ENCODE data around the gene FOXP1.

FOXP1 gene

DNA sequence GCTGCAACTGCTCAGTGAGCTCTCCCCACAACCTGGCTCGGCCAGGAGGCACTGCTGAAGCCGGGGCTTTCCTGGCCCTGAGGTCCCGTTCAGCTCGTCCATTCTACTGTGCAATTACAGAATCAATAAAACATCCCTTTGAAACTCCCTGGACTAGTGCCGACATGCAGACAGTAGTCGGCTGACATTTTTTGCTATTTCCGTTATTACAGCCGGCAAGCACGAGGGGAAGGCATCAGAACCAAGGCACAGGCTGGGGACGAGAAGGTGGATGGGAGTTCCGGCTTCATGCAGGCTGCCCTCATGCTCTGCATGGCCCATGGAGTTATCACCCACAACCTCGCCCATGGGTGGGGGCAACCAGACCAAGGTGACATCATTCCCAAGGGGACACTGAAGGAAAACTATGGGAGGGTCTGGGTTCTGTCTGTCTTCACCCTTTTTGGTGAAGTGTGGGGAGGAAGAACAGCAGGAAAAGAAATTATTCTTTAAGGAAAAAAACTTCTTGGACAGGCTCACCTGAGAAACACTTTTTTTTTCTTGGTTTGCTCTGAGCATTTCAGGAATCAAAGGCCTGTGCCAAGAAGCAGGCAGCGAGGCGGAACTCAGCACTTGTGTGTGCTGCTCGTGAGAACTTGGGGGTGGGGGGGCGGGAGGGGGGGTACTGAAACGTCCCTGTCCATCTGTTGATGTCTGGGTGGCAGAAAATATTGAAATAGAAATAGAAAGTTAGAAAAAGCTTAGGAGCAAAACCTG lies 154.5 kb downstream of the FOXP1 start:
- peak; percentile 34 for DNase-seq (ENCODE audit: low spot score)

DNA sequence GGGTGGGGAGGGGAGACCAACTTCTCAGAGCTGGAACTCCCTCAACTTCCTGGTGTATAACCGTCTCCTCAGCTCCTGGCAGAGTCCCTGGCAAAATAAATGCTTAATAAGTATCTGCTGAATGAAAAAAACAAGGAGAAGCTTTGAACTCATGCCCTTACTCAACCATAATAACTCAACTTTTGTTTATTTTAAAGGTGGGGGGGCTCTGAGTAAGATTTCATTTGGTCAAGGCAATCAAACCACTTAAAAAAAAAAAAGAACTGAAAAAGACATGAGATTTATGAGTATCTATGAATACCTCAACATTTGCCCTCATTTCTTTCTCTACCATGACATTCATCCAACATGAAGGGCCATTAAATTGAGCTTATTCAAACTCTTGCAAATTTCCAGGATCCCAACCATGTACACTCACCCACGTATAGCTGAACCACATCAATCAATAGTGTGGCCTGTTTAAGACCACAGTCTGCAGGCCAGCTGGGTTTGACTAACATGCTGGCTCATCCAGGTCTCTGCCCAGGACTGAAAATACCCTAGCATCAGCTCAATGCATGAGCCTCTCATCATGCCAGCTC lies 157.9 kb downstream of the FOXP1 start:
- peak; percentile 30 for DNase-seq (ENCODE audit: low spot score)

DNA sequence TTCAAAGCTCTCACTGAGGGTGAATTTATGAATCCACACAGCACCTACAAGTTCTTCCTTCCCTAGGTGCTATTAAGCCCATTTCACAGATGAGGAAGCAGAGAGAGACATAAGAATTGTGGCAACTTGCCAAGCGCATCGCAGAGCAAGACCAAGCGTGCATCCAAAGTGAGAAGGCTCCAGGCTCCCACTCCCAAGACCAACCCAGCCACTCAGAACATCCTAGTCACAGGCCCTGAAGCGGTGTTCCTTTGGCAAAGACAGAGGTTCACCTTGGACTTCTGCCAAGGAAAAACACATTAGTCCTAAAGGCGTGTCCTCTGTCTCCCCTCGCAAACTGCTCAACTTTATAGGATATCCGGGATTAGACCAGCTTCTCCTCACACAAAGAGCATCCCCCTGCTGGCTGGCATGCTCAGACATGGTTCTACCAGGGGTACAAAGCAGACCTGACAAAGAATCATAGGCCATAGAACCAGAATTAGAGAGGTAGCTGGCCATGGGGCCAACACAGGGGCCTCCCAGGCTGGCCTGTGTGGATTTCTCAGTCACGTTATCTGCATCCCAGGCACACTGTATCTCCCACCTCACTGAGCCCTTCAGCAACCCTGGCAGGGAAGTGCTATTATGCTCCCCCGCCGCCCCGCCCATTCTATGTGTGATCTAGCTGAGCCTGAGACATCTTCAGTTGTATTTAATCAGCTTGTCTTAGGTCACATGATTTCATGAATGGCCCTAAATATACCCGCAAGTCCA lies 160.2 kb downstream of the FOXP1 start:
- DNase-seq (ENCODE audit: low spot score) = no peak

DNA sequence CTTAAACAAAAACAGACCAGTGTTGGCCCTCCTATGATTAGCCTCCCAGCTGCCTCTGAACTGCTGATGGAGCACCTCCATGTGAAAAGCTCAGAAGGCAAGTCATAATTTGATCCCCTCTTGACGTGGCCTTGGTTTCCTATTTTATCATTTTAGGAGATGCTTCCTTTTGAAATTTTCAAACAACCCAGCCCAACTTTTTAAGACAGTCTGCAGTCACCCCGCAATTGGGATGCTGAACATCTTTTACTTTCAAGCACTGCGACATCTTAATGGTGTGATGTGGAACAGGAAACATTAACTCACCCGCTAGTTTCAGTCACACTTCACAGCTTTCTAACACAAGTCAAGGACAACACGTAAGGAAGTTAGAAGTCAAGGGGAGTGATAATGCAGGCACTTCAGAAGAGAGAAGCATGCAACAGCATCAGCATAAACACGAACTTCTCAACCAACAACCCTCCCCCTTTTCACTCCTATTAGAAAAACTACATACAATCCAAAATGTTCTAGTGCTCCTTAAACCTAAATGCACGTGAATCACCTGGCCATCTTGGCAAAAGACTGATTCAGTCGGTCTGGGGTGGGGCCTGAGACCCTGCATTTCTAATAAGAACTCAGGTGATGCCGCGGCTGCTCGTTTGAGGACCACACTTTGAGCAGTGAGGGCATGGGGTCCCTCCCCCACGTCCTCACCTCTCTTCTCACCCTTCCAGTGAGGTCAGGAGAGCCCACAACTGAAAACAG lies 161.5 kb downstream of the FOXP1 start:
- DNase-seq (ENCODE audit: low spot score) = no peak

DNA sequence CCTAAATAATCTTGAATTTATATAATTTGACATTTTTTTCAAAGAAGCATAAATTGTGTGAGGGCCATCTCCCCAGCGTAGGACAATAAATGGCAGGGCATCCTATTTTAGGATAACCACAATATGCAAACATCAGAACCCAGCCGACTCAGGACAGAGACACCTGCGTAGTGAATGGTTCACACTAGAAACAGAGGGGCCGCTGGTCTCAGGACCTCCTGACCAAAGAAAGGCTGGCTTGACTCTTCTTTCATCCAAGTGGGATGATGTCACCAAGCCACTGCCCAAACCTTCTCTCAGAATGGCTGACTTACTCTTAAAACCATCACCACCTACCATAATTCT lies 162.1 kb downstream of the FOXP1 start:
- DNase-seq (ENCODE audit: low spot score) = no peak

DNA sequence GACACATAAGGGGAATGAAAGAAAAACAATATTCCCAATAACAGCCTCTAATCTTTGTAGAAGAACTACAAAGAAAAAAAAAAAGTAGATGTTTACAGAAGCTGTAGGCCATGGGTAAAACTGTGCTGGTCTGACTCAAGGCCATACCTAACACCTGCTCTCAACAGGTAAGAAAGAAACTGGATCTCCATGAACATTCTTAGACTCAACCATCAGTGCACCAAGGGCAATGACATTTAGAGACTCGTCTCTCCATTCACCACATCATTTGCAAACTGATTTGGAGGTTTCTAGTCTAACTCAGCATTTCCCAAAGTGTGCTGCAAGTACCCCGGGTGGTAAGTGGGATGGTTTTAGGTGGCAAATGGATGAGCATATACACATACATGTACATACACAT lies 164.2 kb downstream of the FOXP1 start:
- no peak for DNase-seq (ENCODE audit: low spot score)

DNA sequence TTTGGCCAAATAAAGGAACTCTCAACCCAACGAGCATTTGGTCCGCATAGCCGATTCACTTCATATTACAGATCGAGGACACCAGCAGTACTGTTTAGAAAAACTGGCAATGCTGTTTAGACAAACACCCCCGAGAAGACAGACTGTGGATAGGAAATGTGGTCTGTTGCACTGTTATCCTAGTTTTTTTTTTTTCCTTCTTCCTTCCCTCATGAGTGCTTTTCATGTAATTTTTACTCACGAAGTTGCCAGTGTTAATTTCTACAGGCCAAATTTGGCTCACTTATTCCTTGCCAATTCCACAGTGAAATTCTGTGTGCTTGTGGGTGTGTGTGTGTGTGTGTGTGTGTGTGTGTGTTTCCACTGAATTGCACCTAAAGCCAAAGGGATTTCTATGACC lies 165.7 kb downstream of the FOXP1 start:
- DNase-seq (ENCODE audit: low spot score) = no peak

DNA sequence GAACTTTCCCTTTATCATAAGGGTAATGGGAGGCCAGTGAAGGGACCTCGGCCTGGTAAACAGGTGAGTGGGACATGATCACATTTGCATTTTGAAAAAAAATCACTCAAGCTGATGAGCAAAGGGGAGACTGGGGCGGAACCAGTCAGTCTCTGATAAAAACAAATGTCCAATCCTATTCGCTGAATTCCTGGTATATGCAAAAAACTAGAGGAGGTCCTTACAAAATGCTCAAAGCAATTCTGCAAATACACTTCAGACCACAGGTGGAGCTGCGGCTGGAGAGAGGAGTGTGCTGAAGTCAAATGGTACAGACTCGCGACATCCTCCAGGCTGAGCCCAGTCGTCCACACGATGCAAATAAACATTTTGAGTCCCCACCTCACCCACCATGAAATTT lies 166.7 kb downstream of the FOXP1 start:
- no peak for DNase-seq (ENCODE audit: low spot score)

DNA sequence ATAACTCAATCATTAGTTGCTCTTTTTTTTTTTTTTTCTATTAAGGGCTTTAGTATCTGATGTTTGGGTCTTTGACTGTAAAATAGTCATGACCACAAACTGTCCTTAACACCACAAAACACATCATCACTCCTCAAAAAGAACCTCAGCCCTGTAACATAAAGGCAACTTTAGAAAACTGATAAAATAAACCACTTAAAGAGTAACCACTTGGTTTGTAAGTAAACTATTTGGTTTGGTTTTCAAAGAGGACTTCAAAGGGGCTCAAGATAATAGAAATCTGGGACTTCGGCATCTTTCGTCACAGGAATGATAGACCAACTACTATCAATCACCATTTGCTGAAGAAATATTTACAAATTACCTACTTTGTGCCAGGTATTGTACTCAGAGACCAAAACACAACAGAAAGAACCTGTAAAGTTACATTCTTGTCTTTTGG lies 167.8 kb downstream of the FOXP1 start:
- DNase-seq (ENCODE audit: low spot score) = no peak

DNA sequence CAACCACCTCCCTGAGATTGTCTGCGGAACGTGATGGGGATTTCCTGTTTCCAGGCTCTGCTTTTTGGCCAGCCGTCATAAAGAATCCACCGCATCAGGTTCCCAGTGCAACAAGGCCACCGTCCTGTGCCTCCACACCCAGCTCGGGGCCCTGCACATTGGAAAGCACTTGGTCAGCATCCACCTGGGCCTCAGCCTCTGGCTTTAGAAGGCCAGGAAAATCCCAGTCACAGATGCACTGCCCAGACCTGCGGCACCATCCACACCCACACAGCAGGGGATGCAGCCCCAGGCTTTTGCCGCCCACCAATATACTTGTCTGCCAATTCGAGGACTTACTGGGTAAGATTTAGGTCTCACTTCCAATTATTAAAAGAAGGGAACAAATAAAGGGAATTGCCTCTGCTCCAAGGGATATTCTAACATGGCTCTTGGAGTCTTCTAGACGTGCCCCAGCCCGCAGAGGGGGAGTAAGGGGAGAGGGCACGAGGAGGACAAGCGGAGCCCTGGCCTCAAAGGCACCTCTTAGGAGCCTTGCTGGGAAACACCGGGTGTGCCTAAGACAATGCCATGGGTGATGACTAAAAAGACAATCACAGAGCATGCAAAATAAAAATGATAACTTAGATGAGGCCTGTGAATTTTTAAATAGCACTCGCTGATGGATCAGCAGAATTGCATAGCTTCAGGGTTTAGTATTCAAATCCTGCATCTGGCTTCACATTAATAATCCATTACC lies 169.2 kb downstream of the FOXP1 start:
- DNase-seq (ENCODE audit: low spot score) = no peak

DNA sequence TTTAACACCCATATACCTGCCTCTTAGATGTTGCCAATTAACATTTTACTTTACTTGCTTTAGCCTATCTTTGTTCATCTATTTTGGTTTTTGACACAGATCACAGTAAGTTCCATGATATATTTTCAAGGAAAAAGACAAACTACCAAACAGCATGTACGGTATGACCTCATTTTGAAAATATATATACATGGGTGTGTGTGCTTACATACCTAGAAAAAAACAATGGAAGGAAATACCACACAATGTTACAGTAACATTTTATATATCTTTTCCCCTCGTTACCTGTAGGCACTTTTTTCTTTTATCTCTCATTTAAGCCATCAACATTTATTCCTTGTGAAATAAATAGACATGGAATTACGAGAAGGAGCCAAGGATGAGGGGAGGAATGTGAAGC lies 170.0 kb downstream of the FOXP1 start:
- DNase-seq (ENCODE audit: low spot score) = no peak

DNA sequence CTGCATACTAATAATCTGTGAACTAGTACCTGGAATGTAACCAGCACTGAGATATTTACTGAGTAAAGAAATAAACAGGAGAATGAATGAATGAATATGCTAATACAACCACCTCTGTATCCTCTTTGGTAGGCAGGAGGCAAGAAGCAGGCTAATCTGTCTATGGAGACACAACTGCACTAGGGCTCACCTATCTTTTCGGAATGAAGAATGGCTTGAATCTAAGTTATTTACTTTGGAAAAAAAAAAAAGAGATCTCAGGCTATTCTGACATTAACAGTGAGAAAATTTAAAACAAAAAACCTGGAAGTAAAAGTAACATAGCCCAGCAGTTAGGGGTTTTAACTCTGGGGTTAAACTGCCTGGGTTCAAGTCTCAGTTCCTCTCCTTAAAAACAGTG lies 174.2 kb downstream of the FOXP1 start:
- no peak for DNase-seq (ENCODE audit: low spot score)

DNA sequence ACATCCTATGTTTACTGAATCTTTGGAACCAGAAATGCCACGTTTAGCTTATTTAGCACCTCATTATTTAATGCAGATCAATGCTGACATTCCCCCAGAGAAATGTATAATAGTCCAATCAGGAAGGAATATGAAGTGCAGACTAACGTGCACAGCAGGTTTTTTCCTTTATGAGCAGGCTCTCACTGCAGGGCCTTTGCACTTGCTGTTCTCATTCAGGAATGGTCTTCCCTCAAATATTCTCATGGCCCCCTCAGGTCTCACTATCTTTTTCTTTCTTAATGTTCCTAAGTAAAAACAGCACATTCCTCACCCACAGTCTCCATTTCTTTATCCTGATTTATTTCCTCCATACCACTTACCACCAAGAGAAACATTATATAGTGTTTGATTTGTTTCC lies 174.6 kb downstream of the FOXP1 start:
- DNase-seq (ENCODE audit: low spot score) = no peak

DNA sequence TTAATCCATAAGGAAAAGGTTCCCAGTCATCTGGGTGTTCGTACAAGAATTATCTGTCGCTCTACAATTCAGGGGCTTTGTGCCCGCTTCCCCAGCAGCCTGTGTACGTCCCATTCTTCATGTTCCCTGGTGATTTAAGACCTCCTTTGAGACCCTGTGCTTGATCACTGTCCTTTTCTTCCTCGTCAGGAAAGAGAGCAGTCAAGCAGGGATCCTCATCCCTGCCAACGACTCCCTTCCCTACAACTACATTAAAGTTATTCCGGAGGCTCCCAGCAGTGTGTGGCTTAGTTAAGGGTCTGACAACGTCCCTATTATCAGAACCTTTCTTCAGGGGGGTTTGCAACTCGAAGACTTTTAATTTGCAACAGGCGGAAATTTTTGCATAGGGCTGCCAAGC lies 175.7 kb downstream of the FOXP1 start:
- no peak for DNase-seq (ENCODE audit: low spot score)

DNA sequence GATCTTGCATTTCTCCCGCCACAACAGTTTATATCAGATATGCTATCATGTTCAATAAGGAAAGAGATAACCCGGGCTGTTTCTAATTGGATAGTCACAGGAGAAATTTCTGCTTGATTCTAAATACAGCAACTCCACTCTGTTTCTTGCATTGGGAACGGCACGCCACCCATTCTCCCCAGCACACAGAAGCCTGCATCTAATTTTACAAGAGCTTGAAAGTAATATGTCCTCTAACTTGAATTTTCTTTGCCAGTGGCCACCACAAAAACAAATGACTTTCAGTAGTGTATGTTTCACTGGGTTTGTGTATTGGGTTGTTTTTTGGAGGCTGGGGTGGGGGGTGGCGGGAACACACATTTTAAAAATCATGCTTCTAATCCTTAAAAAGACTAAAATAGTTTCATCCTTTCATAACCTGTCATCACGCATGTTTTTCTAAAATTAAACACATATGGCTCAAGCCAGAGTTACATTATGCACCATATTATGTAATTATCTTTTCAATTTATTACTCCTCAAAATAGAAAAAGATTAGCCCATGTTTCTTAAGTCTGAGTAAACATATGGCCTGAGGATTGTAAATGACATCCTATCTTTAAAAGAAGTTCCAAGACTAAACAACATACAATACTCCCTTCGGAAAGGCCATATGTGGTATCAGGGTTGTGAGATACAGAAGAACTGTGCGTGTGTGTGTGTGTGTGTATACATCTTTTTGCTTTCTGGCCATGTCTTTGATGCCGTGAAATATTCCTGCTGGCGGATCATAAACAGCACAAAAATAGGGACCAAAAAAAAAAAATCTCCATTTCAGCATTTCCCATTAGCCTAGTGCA lies 176.3 kb downstream of the FOXP1 start:
- no peak for DNase-seq (ENCODE audit: low spot score)

DNA sequence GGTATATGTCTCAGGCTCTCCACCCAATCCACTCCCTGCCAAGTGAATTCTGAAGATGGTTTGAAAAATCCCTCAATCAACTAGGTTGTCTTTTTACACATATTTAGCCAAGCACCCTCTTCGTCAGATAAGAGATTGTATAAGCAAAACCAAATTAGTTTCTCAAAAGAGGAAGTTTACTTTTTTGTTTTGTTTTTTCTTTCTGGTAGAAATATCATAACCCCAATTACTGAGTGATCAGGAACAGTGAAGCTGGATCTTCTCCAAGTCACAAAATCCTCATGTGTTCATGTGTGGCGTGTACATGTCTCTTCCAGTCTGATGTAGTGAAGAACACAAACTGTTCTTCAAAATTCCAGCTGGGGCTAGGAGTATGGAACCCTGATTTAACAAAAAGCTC lies 180.6 kb downstream of the FOXP1 start:
- DNase-seq (ENCODE audit: low spot score) = no peak

DNA sequence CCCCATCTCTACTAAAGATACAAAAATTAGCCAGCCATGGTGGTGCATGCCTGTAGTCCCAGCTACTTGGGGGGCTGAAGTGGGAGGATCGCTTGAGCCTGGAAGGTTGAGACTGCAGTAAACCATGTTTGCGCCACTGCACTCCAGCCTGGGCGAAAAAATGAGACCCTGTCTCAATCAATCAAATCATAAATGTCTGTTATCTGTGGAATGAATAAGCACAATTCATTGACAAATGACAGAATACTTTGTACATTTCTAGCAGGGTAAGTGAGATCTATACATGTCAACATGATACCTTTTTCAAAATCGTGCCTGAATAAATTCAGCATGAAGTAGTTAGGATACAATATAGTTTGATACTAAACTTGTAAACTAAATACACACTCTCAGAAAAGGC lies 181.2 kb downstream of the FOXP1 start:
- no peak for DNase-seq (ENCODE audit: low spot score)

DNA sequence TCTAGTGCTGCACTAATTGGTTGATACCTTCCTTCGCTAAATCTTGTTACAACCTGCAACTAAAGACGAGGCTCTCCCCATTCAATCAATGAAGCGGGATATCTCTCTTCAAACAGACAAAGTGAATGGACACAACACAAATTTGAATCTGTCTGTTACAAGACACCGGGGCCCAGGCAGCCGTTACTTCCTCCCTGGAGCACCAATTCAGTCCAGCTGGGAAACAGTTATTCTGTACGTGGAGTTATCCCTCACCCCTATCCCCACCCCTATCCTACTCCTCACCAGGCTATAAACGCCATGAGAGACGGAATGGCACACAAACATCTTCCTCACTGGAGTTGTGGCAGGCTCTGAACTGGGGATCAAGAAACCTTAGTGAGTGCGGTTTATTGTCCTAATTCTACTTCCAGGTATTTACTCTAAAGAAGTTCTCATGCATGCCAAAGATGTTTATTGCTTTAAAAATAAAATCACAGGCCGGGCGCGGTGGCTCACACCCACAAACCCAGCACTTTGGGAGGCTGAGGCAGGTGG lies 181.8 kb downstream of the FOXP1 start:
- no peak for DNase-seq (ENCODE audit: low spot score)

DNA sequence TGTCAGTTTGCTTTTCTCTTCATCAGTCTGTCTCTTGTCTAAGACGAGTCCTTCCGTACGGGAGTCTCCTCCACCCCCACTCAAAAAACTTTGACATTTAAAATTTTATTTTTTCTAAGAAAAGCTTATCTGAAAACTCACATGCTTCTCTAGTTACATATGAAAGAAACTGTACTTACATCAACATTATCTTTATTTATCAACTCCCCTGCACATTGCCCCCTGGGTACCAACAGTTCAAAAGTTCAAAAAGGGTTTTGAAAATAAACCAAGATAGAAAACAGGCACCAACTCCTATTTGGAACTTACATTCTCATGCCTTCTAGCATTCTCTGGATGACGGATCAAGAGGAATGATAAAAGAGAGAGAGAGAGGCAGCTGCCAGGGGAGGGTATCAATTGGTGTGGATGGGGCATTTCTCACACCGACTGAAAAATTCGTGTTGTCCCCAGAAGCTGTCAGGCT lies 182.5 kb downstream of the FOXP1 start:
- no peak for DNase-seq (ENCODE audit: low spot score)

DNA sequence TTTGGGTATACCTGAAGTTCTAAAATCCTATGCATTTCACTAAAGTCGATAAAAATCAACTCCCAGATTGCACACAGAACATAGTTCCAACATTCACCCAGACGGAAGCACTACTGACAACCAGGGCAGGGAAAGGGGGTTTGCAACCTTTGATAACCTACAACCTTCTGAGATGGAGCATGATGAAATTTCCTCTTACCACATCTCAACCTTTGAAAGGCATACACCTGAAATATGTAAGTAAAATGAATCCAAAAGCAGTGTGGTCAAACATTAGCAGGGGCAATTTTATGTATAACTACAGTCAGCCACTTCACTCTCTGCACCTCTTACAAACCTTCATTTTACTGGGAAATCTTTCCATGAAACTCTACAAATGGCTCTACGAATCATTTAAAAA lies 184.1 kb downstream of the FOXP1 start:
- no peak for DNase-seq (ENCODE audit: low spot score)
